ENCODE results near the gene PIGS.
"Not testable (repeated sequence)": the region's sequence is repeated elsewhere in the genome, so short reads cannot be mapped to it uniquely, and the experiment has no call there.

The PIGS gene

DNA sequence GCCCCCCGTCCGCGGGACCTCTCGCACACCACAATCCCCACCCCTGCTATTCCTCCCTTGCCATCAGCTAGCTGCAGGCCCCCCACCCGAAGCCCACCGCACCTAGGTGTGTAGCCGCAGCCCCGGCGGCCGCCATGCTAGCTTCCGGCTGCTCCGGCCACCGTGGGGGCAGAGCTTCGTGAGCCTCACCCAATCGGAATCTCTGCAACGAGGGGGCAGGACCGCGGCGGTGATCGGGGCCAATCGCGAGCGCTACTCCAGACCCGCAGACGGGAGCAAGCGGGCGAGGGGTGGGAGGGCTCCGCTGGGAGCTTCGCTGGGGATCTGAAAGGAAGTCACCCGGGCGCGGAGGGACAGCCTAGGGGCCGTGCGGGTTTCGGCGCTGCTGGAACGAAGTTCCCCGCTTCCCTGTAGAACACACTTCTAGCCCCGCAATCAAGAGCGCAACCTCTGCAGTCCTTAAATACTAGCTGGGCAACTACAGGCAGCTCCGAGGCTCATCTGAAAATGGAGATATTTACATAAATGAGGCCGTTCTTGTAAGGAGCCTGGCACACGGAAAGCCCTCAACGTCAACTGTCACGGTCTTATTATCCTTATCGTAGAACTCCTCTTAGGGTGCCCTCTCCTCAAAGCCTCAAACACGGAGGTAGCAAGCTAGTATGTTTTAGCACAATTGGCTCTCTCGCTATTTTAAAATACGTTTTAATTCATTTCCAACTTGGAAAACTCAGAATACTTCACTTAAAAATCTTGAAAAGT lies at the start of gene PIGS:
PIGS (minus strand) TSS at position 164 of the 762 bp plus-strand sequence; CDS start at position 136, 28 bp downstream.
- DNase-seq = peak; percentile 90

DNA sequence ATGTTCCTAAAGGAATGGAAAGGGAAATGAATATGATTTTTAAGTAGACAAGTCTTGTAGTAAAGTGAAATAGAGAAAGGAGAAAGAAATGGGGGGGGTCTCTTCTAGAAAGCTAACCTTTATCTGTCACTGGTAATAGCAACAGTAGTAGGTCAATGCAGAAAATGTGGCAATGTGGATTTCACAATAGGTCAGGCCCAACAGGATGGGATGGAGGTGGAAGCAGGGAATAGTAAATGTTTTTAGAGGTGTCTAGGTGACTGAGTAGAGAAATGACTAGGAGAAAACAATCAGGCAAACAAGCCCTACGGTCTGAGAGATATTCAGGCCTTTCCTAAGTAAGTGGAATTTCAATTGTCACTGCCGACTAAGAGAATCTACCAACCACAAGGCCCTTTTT lies 48.7 kb upstream of the PIGS start:
- DNase-seq = no peak

DNA sequence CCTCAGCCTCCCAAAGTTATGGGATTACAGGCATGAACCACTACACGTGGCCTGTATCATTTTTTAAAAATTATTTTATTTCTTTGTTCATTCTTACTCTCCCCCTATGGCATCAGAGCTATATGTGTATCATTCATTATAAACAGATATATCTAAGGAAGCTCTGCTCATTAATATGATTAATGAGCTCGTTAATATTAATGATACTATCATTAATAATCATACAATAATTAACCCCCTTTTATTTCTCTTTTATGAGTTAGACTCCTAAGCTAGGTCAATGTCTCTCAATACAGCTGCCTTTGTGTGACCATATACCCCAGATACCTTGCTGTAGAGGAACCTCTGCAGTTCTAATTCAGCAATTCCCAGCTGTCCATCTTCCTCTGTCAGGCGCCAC lies 47.1 kb upstream of the PIGS start:
- no peak for DNase-seq

DNA sequence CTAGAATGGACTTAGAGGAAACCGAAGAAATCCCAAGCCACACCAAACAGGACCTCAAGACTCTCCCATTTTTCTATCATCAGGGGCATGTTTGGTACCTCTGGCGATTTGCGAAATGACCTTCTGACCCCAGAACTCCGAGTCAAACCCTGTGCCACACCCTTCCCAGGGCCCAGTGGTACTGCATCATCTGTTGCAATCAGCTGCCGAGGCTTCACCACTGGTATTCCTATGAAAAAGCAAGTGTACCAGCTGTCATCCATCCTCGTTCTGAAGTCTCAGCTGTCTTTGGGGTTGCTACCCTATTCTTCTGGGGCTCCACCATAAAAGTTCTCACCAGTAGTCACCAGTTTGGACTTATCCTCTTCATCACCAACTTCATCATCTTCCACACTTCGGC lies 45.0 kb upstream of the PIGS start:
- no peak for DNase-seq

DNA sequence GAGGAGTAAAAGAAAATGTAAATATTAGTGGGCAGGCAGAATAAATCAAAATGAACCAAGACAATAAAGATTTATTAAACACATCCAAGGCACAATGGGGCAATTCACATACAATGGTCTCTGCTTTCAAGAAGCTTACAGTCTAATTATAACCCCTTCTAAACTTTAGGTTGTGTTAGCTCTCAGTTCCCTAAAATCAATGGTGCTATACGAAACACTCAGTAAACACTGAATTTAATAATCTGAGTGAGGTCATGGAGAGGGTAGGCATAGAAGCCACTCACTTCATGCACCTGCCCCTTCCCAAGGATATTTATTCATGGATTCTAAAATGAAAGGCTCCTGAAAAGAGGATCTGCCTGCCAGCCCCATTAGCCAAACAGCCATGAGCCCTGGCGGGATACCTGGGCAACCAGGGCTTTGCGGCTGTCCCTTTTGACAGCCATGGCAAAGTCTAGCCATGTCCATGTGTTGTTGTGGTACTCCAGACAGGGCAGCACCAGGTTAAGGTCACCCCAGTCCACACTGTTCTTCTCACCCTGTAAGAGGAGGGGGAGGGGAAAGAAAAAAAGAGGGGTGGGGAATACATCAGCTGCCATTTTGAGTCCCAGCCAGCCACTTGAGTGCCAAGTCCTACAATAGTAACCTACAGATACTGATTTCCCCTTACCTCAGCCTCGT lies 44.1 kb upstream of the PIGS start:
- DNase-seq = no peak

DNA sequence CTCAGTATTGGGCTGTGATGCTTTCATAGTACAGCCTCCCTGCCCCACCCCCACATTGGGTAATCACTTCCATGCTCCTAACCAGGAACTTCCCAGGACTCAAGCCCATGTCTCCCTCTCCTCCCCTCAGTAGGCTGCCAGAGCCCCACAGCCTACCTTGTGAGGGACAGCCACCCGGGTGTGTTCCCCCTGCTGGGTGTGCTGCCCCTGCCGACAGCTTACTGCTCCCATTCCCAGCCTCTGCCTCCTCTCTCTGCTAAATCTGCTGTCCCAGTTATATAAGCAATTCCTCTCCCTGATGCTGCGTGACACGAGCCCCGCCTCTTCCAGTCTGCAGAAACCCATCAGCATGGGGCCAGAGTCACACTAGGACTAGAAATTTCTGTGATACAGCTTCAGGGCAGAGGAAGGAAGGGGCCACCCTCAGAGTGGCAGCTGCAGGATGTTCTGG lies 42.6 kb upstream of the PIGS start, which contains the start of gene RSKR:
RSKR (minus strand) TSS at position 255 of the 451 bp plus-strand sequence; CDS start at position 231, 24 bp downstream.
- DNase-seq = no peak

DNA sequence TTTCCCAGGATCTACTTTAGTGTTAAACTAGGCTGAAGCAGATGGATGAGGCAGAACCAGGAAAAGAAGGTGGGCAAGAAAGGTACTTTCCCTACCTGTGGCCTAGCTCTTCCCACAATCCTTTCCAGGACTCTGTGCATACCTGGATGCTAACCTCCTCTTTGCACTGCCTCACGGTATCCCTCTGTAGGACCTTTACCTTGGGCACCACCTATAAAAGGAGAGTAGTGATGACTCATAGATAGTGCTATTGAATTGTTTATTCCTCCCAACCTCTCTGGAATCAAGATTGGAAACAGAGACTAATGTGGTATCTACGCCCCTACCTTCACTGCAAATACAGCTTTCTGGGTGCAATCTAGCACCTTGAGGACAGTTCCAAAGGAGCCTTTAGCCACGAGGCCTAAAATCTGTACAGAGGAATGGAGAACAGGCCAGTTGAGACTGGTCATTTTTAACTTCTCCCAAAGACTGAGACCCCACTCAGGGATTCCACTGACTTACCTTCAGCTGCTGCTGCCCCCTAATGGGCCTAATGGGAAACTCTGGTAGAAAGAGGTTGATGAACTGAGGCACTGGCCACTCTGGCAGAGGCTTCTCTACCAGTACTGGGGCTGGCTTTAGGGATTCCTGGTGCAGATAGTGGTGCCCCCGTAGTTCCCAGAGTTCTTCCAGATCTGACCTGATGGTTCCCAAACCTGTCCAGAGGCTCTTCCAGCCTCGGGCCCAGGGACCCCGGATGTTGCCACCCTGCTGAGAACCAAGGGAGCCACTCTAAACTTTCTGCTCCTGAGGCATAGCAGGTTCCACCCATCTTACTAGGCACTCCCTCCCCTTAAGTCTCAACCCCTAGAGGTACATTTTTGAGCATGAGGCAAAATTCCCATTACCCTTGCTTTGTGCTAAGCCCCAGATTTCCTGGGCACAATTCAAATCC lies 41.9 kb upstream of the PIGS start:
- peak; percentile 54 for DNase-seq

DNA sequence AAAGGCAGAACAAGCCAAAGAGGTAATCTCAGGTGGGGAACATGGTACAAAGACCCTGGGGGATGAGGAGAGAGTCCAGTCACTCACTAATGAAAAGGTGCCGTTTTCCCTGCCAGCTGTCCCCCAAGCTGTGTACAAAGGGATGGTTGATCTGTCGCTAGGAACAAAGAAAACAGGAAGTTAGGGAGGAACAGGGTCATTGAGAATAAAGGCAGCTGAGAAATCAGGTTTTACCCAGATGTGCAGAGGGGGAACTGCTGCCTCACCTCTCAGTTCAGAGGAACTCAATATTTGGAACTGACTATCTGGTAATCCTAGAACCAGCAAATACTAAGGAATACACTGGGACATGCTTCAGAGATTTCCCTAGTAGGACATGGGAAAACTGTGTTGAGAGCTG lies 41.2 kb upstream of the PIGS start:
- no peak for DNase-seq

DNA sequence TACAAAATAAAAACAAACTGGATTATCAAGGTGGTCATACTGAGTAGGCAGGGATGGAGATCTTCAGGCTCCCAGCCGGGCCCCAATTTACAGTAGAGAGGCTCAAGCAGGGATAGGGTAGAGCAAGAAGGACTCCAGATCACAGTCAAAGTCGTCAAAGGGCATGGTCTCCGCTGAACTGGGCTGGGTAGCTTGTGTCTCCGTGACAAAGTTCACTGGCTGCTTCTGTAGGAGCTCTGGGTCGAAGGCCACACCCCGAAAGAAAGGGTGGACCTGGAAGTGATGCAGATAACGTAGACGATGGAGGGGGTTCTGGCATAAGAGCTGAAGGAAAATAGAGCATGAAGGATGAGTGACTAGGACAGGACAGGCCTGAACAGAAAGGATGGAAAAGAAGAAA lies 39.1 kb upstream of the PIGS start:
- DNase-seq = no peak

DNA sequence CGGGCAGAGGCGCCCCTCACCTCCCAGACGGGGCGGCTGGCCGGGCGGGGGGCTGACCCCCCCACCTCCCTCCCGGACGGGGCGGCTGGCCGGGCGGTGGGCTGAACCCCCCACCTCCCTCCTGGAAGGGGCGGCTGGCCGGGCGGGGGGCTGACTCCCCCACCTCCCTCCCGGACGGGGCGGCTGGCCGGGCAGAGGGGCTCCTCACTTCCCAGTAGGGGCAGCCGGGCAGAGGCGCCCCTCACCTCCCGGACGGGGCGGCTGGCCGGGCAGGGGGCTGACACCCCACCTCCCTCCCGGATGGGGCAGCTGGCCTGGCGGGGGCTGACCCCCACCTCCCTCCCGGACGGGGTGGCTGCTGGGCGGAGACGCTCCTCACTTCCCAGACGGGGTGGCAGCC lies 32.7 kb upstream of the PIGS start:
- not testable (repeated sequence) for DNase-seq

DNA sequence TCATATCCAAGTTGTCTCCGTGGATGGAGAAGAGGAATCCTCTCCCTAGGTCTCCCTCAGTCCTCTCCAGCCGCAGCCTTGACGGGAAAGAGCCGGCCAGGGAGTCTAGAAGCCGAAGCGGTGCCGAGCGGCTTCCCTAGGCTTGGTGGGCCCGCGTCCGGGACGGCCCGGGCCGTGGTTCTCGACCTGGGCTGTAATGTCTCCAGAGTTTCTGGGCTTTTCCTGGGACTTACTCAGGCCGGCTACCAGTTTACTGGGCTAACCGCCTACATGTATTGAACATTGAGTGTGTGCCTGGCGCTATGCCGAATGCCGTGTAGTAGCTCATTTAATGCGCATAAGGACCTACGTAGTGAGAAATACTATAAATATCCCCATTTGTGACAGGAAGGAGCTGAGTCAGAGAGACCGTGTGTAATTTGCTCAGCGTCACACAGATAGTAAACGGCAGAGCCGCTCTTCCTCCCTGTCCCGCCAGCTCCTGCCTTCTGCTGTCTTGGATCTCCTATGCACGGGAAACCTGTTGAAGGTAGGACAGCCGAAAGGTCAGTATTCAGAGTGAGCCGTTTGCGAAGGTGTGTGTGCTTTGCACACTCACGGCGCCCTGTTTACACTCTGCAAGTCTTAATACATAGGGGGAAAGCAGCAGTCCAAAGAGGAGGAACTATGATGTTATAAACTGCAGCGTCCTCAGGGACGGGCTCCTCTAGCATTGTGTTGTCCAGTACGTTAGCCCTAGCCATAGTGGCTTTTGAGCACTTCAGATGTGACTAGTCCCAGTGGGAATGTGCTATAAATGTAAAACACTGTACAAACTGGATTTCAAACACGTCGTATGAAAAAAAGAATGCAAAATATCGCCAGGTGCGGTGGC lies 28.2 kb upstream of the PIGS start:
- DNase-seq = peak; percentile 71

DNA sequence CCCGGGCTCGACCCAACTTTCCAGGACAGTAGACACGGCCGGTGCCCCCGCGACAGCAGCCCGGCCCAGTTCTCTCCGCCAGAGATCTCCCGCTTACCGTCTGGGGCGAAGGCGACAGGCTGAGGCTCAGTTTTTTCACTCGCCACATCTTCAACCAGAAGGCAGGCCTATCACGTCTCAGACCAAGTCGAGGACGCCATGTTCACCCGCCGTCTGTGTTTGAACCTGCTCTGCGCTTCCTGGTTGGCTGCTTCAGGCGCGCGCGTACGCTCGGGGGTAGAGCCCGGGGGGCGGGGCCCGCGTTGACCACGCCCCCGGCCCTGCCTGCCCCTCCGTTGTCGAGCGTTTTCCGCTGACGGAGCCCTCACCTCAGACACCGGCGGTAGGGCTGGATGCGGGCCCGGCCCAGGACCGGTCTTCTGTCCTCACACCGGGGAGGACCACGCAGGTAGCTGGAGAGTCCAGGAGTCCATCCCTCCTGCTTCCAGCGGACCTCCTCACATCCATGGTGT lies 27.5 kb upstream of the PIGS start, which contains the start of gene SPAG5:
SPAG5 (minus strand) TSS at position 227 of the 512 bp plus-strand sequence; CDS start at position 148, 79 bp downstream.
- DNase-seq = peak; percentile 95

DNA sequence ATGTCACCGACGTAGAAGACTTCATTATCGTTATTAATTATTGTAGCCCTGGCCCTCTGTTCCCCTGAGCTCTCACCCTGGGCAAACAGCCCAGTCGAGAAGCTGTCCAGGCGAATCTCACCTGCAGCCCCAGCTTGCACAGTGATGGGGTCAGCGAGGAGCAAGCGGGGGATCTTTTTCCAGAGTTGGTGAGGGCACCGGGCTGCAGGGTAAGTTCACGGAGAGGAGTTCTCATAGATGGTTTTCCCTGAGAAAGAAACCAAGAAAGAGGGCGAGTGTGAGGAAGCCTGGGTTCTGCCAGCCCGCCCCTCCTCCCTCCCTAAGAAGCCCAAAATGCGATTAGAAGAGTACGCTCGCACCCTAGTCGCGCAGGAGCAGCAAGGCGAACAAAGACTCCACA lies 27.1 kb upstream of the PIGS start:
- no peak for DNase-seq

DNA sequence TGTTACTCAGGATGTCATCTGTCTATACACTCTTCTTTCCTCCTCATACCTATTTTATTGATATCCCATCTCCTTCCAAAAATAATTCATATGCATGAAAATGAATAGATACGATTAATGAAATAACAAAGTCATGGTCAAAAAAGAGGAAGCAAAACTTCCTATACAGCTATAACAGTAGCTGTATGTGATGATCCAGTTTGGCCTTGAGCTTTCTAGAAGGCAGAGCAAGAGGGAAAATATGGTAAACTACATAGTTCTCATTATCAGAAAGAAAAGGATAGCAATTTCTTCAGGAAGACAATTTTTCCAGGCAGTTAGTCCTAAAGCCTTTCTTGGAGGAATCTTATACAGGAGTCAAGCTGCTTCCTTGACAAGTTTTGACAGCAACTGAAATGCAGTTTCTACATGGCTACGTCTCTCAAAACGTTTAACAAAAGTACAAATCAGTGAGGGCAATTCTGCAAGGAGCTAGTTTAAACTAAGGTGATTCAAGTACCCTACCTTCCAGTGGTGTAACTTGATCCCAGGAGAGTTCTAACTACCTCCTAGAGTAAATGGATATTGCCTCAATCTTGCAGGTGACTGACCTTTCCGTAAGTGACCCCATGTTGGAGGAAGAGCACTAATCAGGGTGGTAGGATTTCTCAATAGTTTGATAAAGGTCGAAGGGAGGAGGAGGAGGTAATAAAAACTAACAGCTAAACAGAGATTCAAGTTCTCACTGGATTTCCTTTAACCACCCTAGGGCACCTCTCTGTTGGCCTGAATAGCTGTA lies 26.5 kb upstream of the PIGS start:
- DNase-seq = no peak

DNA sequence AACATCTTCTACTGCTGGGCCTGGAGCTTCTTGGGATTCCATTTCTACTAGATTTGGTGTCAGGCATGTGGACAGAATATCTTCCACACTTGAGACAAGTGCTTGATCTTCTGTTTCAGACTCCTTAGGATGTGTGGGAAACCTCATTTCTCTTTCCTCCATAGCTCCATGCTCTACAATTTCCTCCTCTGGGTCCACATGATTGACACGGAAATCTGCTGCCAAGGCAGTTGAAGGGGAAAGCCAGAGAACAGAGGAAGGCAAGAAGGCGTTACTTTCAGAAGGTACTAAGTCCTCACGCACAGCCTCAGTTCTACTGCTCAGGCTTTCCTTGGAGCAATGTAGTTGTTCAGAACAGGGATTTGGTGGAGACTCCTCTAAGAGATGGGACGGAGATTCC lies 20.9 kb upstream of the PIGS start:
- no peak for DNase-seq

DNA sequence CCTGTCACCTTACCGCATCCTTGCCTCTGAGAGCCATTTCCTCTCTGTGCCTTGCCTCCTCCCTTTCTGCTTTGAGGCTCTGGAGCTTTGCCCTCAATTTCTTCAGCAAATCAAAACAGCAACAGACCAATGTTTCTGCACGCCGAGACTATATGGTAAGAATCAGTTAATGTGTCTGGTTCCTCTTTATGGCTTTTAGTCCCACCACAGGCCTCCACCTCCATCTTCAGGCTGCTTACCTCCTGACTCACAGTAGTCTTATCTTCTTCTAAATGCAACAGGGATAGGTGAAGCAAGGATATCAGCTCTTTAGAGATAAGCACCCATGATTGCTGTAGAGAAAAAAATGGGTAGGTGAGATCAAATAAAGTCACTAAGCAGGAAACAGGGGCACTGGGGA lies 14.5 kb upstream of the PIGS start:
- DNase-seq = no peak

DNA sequence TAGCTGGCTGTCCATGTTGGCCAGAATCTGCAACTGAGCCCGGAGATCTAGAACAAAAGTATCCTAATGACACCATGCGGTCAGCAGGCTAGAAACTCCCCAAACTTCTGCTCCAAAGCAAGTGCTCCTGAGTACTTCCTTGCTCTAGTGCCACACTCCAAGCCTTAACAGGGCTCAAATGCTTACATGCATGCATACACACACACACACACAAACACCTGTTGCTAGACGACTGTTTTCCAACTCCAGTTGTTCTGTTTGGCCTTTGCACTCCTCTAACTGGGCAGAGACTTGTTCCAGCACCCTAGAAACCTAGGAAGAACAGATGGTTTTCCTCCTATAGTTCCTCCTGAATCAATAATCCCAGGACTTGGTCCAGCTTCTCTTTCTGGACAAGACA lies 13.1 kb upstream of the PIGS start:
- no peak for DNase-seq

DNA sequence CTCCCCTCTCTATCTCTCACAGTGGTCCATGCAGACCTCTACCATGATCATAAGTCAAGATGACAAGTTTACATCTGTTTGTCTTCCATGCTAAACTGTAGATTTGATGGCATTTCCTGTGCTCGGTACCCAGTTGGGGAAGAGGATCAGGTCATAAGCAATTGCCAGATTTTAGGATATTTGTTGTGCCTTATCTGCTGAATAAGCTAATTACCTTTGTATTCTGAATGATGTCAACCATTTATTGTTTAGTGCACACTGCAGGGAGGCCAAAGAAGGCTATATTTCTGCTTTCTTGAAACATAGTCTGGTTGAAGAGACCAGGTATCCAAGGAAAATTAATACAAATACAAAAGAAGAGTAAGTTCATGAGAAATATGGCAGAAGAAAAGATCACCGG lies 11.2 kb upstream of the PIGS start:
- DNase-seq = no peak

DNA sequence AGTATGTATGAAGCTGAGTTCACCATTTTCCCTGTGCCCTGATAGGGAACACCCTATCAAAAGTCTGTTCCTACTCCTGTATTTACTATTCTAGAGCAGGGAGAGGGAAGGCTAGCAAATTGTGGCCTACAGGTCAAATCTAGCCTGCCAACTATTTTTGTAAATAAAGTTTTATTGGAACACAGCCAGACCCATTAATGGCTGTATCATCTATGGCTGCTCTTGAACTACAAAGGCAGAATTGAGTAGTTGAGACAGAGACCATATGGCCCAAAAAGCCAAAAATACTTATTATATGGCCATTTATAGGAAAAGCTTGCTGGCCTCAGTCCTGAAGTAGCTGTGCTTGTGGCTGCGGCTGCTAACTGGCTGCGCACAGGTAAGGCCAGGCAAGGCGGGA lies 9.6 kb upstream of the PIGS start:
- no peak for DNase-seq

DNA sequence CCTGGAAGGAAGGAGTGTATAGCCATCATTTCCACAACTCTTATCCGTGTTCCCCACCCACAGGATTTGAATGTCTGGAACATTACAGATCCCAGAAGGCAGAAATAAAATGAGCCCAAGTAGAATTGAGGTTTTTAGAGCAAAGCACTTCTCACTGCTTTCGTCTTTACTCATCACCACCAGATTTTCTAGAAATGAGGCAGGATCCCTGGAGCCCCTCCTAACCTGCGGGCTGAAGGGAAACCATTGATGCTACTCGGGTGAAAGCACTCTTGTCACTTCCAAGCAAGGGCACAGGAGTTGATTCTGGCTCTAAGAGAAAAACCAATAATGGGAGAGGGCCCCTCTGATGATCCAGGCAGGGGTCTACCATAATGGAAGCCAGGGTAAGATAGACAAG lies 8.2 kb upstream of the PIGS start:
- DNase-seq = no peak

Measured in CD4-positive, alpha-beta T cell treated with Interleukin-10 for 1 hour (primary cell).